PC-9 (cell line): Measurements from ENCODE around the gene BTBD1.

Experiments
- CTCF ChIP-seq: fragments of 200-600 bp; sonication (generic); conservative IDR thresholded peaks from 2 replicates; pipeline ENCODE4 v1.6.1; 2017; ENCODE audit warnings: mixed run types, antibody characterized with exemption, mild to moderate bottlenecking, moderate library complexity
- EZH2 ChIP-seq: fragments of 200-600 bp; sonication (generic); IDR thresholded peaks from 2 replicates; pipeline ENCODE4 v1.8.0; 2017; ENCODE audit warnings: antibody characterized with exemption, low read depth

- TF ChIP-seq CTCF: 0 out of 2 replicates have a peak, but pooled peaks have one; percentile 33
- no peak for TF ChIP-seq EZH2
Observed at GRCh38 chr15:83011271-83012075, 55.6 kb downstream of the BTBD1 start, which contains the start of gene C15orf40.
